DOHH2 (cell line): ENCODE measurements around the gene NEUROD6.

ENCODE experiments used
- EZH2phosphoT487 ChIP-seq: fragments of 200-600 bp; sonication (generic); IDR thresholded peaks from 2 replicates; pipeline ENCODE4 v1.6.1; 2017; ENCODE audit warnings: borderline replicate concordance, mild to moderate bottlenecking, antibody characterized with exemption, low read length, moderate library complexity, mixed read lengths
- TF ChIP-seq, protein P1 (sequence below): fragments of 200-600 bp; sonication (generic); IDR thresholded peaks from one replicate; pipeline ENCODE4 v1.5.1; 2014; ENCODE audit warnings: antibody characterized with exemption, mild to moderate bottlenecking, low read depth, low read length; ENCODE audit not compliant: poor library complexity, severe bottlenecking

DNA sequence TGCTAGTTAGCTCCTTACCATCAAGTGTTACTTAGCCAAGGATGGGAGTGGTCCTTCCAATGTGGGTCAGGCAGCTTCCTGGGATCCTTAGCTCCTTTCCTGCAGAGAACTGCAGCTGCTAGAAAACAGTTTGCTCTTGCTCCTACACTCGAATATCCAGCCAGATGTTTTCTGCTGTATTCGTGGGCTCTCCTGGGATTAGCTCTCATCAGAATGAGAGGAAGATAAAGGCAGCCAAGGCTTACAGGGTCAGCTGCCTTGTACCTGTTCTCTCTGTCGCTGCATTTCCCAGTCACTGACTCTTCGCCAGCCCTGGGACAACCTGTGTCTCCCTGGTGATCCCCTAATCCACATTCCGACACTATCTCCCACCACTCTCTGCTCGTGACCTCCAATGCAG, 29.0 kb downstream of the NEUROD6 start:
- TF ChIP-seq, protein P1, sequence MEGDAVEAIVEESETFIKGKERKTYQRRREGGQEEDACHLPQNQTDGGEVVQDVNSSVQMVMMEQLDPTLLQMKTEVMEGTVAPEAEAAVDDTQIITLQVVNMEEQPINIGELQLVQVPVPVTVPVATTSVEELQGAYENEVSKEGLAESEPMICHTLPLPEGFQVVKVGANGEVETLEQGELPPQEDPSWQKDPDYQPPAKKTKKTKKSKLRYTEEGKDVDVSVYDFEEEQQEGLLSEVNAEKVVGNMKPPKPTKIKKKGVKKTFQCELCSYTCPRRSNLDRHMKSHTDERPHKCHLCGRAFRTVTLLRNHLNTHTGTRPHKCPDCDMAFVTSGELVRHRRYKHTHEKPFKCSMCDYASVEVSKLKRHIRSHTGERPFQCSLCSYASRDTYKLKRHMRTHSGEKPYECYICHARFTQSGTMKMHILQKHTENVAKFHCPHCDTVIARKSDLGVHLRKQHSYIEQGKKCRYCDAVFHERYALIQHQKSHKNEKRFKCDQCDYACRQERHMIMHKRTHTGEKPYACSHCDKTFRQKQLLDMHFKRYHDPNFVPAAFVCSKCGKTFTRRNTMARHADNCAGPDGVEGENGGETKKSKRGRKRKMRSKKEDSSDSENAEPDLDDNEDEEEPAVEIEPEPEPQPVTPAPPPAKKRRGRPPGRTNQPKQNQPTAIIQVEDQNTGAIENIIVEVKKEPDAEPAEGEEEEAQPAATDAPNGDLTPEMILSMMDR, result no peak
- TF ChIP-seq EZH2phosphoT487, result no peak
